Fibroblast of villous mesenchyme (primary cell): ENCODE results near the gene FRMD4B. TPM values are rescaled to one million over a fixed set of nuclear protein-coding genes. Genes with fewer than 3 reads are reported as not detected.

Experiments used
- DNase-seq: peaks from one replicate; pipeline ENCODE4 v3.0.0-alpha.2; 2010; ENCODE audit warnings: low read depth
- H3K4me3 ChIP-seq: 2 replicates; pipeline ENCODE4 v1.5.1; 2011; ENCODE audit warnings: low read depth, mild to moderate bottlenecking, low read length
- total RNA-seq: library from RNA; depleted of rRNA; stranded (reverse); fragments of >200 nt; gene quantifications from 2 replicates; pipeline ENCODE4 v1.2.3, GENCODE V29; 2012
- TF ChIP-seq, protein P1 (sequence below): IDR thresholded peaks from 2 replicates; pipeline ENCODE4 v1.5.1; 2012; ENCODE audit warnings: low read depth, mild to moderate bottlenecking, low read length; ENCODE audit not compliant: insufficient read depth

FRMD4B gene
- total RNA-seq, 1 donor = under 0.01 TPM

DNA sequence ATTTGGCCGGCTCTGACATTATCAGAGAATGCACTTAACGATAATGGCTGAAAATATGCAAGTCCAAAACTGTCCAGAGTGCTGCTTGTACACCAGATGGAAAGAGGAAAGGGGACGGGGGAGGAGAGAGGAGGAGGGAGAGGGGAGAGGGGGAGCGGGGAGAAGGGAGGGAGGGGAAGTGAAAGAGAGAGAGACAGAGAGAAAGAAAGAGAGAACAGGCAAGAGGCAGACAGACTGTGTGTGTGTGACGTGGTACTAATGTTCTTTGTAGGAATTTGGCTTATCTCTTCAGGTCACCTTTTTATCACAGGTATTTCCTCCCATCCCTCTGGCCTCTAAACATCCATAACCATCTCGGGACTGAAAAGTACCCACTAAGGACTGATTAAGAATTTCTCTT is 188.4 kb downstream of the FRMD4B start:
- TF ChIP-seq, protein P1, sequence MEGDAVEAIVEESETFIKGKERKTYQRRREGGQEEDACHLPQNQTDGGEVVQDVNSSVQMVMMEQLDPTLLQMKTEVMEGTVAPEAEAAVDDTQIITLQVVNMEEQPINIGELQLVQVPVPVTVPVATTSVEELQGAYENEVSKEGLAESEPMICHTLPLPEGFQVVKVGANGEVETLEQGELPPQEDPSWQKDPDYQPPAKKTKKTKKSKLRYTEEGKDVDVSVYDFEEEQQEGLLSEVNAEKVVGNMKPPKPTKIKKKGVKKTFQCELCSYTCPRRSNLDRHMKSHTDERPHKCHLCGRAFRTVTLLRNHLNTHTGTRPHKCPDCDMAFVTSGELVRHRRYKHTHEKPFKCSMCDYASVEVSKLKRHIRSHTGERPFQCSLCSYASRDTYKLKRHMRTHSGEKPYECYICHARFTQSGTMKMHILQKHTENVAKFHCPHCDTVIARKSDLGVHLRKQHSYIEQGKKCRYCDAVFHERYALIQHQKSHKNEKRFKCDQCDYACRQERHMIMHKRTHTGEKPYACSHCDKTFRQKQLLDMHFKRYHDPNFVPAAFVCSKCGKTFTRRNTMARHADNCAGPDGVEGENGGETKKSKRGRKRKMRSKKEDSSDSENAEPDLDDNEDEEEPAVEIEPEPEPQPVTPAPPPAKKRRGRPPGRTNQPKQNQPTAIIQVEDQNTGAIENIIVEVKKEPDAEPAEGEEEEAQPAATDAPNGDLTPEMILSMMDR = no peak
- no peak overlapping the region for H3K4me3 ChIP-seq
- no peak for DNase-seq

DNA sequence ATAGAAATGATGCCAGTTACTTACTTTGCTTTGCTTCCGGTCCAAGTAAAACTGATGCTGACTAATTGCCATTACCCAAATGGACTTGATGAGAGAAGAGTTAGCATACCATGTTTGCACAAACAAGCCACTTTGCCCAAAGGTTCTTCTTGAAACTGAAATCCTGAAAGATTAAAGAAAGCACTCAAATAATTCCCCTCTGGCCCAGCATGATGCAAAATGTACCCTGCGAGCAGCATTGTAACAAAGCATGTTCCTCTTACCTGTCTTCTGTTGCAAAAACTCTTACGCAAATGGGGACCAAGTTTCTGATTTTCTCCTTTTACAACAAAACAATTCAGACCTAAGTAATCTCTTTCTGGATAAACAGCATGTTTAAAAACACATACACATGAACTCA is 189.0 kb downstream of the FRMD4B start:
- DNase-seq = no peak
- TF ChIP-seq, protein P1 = no peak
- H3K4me3 ChIP-seq = no peak overlapping the region

DNA sequence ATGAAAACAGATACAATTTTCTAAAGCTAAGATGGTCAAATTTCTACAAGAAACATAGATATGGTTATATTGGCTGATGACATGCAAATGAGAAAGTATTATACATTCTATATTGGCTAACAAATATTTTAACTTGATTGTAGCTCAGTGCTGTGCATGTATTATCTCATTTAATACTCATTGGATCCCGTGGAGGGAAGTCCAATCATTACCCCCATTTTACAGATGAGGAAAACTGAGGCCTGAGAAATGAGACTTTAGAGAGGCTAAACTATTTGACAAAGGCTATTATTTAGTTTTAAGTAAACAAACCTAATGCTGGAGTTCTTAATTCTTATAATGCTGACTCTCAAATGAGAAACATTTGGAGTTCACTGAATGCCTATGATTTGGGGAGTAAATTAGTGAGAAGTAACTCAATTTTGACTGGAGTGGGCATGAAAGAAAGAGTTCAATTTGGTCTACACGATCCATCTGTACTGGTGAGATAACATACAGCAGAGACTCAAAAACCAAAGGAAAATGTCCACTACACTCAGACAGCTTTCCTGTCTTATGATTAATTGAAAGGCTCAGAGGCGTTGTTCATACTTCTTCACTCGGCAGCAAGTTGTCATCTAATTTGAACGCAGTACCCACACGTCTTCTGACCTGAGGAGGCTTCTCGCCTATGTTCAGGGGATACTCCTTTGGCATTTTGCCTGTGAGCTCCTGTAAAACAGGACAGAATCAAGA is 191.3 kb downstream of the FRMD4B start:
- no peak overlapping the region for H3K4me3 ChIP-seq
- TF ChIP-seq, protein P1 = no peak
- DNase-seq = no peak

DNA sequence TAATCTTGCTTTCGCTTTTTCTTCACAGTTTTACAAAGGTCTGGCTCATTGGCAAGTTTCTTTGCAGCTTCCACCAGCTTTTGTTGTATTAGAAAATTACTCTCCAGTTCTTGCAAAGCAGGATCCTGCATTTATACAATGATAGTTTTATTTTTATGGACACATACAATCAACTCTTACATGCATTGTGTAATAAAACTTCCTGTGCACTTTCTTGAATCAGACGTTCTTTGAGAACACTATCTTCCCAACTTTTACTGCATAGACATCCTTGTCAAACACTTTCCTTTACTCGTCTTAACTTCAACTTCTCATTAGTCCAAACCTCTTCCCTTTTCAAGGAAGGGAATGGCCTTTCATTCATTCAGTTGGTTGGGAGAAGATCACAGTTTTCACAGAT is 192.1 kb downstream of the FRMD4B start:
- no peak for DNase-seq
- TF ChIP-seq, protein P1 = no peak
- no peak overlapping the region for H3K4me3 ChIP-seq

DNA sequence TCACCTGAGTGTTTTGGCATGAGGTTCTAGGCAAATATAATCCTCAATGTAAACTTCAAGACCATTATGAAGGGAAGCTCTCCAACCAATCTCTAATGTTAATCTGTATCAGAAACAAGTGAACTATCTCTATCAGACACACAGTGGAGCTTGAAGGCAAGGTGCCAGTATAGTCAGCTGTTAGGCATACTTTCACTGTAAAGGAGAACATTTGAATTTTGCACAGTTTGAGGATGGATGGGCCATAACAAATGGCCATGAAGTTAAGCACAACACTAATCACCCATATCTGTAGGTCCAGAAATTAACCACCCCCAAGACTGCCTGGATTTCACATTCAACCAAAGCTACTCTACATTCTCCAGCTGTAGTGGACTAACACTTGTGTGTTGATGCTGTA is 194.4 kb downstream of the FRMD4B start:
- TF ChIP-seq, protein P1 = no peak
- DNase-seq = no peak
- no peak overlapping the region for H3K4me3 ChIP-seq

DNA sequence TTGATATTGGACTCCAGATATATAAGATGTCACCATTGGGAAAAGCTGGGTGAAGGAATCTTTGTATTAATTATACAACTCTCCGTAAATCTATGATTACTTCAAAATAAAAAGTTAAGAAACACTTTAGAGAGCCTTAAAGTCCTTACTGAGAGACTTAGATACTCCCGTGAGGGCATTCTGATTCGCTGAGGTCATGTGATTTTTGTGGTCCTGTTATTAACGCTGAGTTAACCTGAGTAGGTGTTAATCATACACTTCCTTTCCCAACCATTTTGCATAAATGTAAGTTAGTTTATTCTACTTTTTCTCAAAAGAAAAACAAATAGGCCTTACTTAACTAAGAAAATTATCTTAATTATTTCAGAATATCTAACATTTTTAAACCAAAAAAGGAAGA is 196.4 kb downstream of the FRMD4B start:
- TF ChIP-seq, protein P1 = no peak
- DNase-seq = no peak
- H3K4me3 ChIP-seq = no peak overlapping the region
